HL-60/S4 treated with retinoic acid at 250 ng/mL for 4 days and 3 days (cell line): ENCODE results near the gene TNS3.

ENCODE experiments used
- in situ Hi-C: fragments of 300-500 bp; cut with MboI; formaldehyde crosslinking; loops from 2 replicates; pipeline ENCODE4 v1.7.0; 2022; ENCODE audit warnings: low sequenced_read_pairs

The TNS3 gene

GRCh38 chr7:47322731-47323130 lies 259.2 kb downstream of the TNS3 start:
- in situ Hi-C loops = no loop called here

DNA sequence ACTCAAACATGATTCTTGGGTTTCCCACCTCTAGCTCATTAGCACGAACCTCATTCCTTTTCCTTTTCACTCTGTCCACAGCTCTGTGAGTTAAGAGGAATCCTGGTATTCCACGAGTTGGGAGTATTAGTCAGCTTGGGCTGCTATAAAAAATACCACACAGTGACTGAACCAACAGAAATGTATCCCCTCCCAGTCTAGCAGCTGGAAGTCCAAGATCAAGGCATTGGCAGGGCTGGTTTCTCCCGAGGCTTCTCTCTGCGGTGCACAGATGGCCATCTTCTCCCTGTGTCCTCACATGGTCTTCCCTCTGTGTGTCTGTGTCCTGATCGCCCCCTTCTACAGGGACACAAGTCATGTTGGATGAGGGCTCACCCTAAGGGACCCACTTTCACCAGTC lies 261.6 kb downstream of the TNS3 start:
- in situ Hi-C loops = no loop called here

- in situ Hi-C loops = no loop called here
Observed at GRCh38 chr7:47318395-47319182, 263.3 kb downstream of the TNS3 start.

- in situ Hi-C loops = no loop called here
Observed at GRCh38 chr7:47317487-47317886, 264.4 kb downstream of the TNS3 start.

- in situ Hi-C loops = no loop called here
Observed at GRCh38 chr7:47314728-47315607, 266.9 kb downstream of the TNS3 start.

DNA sequence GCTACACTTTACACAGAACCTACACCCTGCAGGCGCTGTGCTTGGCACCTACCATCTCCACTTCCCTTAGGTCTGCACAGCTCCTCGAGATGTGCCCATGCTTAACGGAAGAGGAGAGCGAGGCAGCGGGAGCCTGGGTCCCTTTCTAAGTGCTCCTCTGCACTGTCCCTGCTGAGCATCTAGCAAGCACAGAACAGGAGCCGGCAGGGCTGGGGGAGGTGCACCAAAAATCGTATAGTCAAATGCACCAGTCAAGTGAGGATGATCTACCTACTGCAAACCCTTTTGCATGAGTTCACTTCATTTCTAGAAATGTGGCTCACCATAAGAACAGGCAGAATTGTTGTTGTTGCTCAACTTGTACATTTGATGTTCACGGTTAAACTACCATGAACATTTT lies 267.7 kb downstream of the TNS3 start:
- in situ Hi-C loops = no loop called here

DNA sequence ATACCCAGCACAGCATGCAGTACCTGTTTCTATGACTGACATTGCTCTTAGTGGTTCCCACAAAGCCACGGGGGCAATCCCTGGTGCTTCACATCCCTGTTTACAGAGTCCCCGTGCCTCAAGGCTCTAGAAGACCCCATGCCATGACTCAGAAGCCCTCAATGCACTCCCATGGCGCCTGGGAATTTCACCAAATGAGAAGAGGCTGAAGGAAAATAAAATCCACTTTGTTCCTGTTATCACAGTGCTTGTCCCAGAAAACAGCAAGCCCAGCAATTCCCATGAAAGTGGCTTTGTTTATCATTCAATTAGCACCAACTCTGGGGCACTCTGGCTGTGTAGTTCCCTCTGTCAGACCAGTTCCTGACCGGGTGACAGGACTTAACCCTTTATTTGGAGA lies 268.3 kb downstream of the TNS3 start:
- in situ Hi-C loops = no loop called here

GRCh38 chr7:47311891-47312290 lies 270.0 kb downstream of the TNS3 start:
- in situ Hi-C loops = no loop called here

- in situ Hi-C loops = no loop called here
Observed at GRCh38 chr7:47310020-47310419, 271.9 kb downstream of the TNS3 start.

DNA sequence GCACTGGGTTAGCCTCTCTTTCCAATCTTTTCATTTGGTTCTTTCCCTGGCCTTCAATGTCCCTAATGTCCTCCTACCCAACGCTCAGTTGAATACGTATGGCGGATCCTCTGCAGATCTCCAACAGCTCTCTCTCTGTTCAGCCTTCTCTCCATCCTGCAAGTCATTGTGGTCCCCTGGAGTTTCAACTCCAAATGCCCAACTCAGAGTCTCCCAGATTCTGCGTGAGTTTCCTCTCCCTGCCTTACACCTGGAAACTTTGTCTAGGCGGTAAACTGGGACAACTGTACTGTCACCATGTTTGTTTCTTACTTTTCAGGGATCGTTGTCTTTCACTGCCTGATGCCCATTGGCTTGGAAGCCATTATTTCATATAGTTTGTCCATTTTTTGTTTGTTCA lies 273.1 kb downstream of the TNS3 start:
- in situ Hi-C loops = no loop called here

- in situ Hi-C loops = no loop called here
Observed at GRCh38 chr7:47307311-47307710, 274.6 kb downstream of the TNS3 start.

- in situ Hi-C loops = no loop called here
Observed at GRCh38 chr7:47304727-47305719, 276.9 kb downstream of the TNS3 start.

- in situ Hi-C loops = no loop called here
Observed at GRCh38 chr7:47303695-47304453, 278.0 kb downstream of the TNS3 start.

DNA sequence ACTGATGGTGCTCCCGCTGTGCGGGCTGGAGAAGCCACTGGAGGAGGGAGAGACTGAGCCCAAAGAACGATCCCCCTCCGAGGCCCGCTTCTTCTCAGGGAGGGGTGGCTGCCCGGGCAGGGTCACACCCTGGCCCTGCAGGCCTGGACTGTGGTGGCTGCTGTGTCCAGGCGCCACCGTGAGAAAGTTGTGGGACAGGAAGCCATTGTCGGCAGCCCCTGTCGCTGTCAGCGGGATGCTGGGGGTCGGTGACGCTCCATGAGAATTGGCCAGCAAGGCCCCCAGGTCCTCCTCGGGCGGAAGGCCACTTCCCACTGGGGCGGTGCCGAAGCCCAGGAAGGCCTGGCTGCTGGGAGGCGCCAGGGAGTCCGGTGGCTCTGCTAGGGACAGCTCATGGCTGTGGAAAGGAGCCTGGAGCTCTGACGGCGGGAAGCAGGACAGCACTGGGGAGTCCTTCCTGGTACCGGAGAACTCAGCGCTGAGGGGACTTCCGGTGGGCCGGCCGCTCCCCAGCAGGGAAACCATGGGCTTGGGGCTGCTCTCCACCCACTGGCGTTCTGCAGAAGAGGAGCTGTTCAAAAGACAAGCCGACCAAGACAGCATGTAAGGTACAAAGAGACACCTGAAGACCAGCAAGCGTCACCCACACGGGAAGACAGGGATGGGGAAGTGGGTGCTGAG lies 278.8 kb downstream of the TNS3 start:
- in situ Hi-C loops = no loop called here

DNA sequence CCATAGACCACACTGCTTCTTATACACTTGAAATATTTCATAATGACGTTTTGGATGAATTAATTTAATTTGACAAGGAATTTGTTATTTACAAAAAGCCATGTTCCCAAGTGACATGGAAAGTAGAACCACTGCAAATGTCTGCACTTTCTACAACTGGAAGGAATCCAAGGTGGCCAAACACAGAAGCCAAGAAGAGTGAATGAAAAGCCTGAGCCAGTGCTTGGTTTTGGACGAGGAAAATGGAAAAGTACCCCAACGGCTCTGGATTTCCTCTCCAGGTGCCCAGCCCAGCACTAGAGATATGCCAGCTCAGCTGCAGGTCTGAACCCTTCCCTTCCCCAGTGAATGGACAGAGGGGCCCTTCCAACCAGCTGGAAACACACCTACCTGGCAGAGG lies 279.4 kb downstream of the TNS3 start:
- in situ Hi-C loops = no loop called here

GRCh38 chr7:47301657-47302295 lies 280.1 kb downstream of the TNS3 start:
- in situ Hi-C loops = no loop called here

GRCh38 chr7:47301105-47301477 lies 280.8 kb downstream of the TNS3 start:
- in situ Hi-C loops = no loop called here

- in situ Hi-C loops = no loop called here
Observed at GRCh38 chr7:47300472-47301104, 281.3 kb downstream of the TNS3 start.

DNA sequence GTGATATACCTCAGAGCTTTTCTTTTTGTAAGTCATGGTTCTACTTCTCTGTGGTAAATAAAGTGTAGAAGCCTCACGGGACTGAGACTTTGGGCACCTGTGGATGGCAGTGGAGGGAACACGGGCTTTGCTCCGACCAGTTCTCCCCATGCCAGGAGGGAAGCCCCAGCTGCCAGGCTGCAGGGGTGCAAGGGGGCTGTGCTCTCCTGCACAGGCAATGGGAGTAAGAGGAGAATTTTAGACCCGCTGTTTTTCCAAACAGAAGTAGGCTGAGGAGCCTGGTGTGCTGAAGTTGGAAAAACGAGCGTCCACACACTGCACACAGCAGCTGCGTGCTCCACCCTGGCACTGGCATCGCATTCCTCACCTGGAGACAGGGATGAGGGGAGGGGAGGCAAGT lies 282.4 kb downstream of the TNS3 start:
- in situ Hi-C loops = no loop called here
